HEK293 (cell line): ENCODE measurements around the gene C22orf15.

Experiments
- CTCF ChIA-PET: fragments of 350-600 bp; formaldehyde crosslinking; extraction: SDS; loops from one replicate; lab custom pipeline; 2021; ENCODE audit warnings: antibody characterized with exemption; lab: Yijun Ruan, JAX
- POLR2A ChIA-PET: fragments of 300-600 bp; formaldehyde crosslinking; extraction: SDS; loops from one replicate; lab custom pipeline; 2020; ENCODE audit warnings: antibody characterized with exemption, inconsistent platforms; lab: Yijun Ruan, JAX
- H3K27ac ChIP-seq: fragments of 200-500 bp; sonication (Bioruptor generic); 2 replicates; pipeline ENCODE4 v1.5.1; 2014; ENCODE audit warnings: low read depth, low read length, control low read depth, inconsistent platforms; ENCODE audit errors: extremely low read depth
- H3K36me3 ChIP-seq, 2 experiments: fragments of 200-500 bp in 1 of 2; sonication (Bioruptor generic) in 1 of 2; 1 replicate in 1 of 2; 2 replicates in 1 of 2; pipeline ENCODE4 v1.5.1; 2014 to 2017; ENCODE audit warnings: inconsistent platforms in 2 of 2, low read length in 2 of 2; ENCODE audit not compliant: control insufficient read depth in 2 of 2, insufficient read depth in 1 of 2
- H3K4me1 ChIP-seq: fragments of 200-500 bp; sonication (Bioruptor generic); 2 replicates; pipeline ENCODE4 v1.5.1; 2014; ENCODE audit warnings: mild to moderate bottlenecking, low read length, inconsistent platforms; ENCODE audit not compliant: control insufficient read depth, insufficient read depth
- H3K4me3 ChIP-seq: 2 replicates; pipeline ENCODE4 v1.5.1; 2011; ENCODE audit warnings: low read depth, mild to moderate bottlenecking, control low read depth, low read length, moderate library complexity
- H3K9me3 ChIP-seq: fragments of 200-500 bp; sonication (Bioruptor generic); 2 replicates; pipeline ENCODE4 v1.5.1; 2014; ENCODE audit warnings: low read depth, low read length, inconsistent platforms; ENCODE audit not compliant: control insufficient read depth, insufficient read depth
- GFI1B ChIP-seq: fragments of 450-650 bp; formaldehyde crosslinking; IDR thresholded peaks from 2 replicates; pipeline ENCODE4 v1.5.1; 2016; ENCODE audit warnings: missing biosample characterization, missing genetic modification characterization
- HOXC10 ChIP-seq: sonication (generic); formaldehyde crosslinking; IDR thresholded peaks from 2 replicates; pipeline ENCODE4 v1.8.1; 2023; ENCODE audit warnings: mild to moderate bottlenecking, missing genetic modification reagents
- INSM2 ChIP-seq: fragments of 450-650 bp; formaldehyde crosslinking; IDR thresholded peaks from 2 replicates; pipeline ENCODE4 v1.5.1; 2016; ENCODE audit warnings: missing biosample characterization, missing genetic modification characterization
- KLF1 ChIP-seq: fragments of 450-650 bp; formaldehyde crosslinking; IDR thresholded peaks from 2 replicates; pipeline ENCODE4 v1.5.1; 2016; ENCODE audit warnings: missing biosample characterization, missing genetic modification characterization
- SCRT1 ChIP-seq: fragments of 450-650 bp; formaldehyde crosslinking; IDR thresholded peaks from 2 replicates; pipeline ENCODE4 v1.5.1; 2016; ENCODE audit warnings: missing biosample characterization, missing genetic modification characterization, borderline replicate concordance
- SP2 ChIP-seq: fragments of 450-650 bp; formaldehyde crosslinking; IDR thresholded peaks from 2 replicates; pipeline ENCODE4 v1.5.1; 2016; ENCODE audit warnings: missing biosample characterization, missing genetic modification characterization
- ZNF10 ChIP-seq: fragments of 450-650 bp; formaldehyde crosslinking; IDR thresholded peaks from 2 replicates; pipeline ENCODE4 v1.5.1; 2017; ENCODE audit warnings: missing biosample characterization, missing genetic modification characterization
- ZNF121 ChIP-seq: fragments of 450-650 bp; formaldehyde crosslinking; IDR thresholded peaks from 2 replicates; pipeline ENCODE4 v1.5.1; 2016; ENCODE audit warnings: missing biosample characterization, missing genetic modification characterization
- ZNF133 ChIP-seq: fragments of 450-650 bp; formaldehyde crosslinking; IDR thresholded peaks from 2 replicates; pipeline ENCODE4 v1.5.1; 2016; ENCODE audit warnings: missing biosample characterization, missing genetic modification characterization
- ZNF148 ChIP-seq: fragments of 450-650 bp; formaldehyde crosslinking; IDR thresholded peaks from 2 replicates; pipeline ENCODE4 v1.5.0; 2017; ENCODE audit warnings: missing biosample characterization, missing genetic modification characterization, borderline replicate concordance
- ZNF223 ChIP-seq: fragments of 450-650 bp; formaldehyde crosslinking; IDR thresholded peaks from 2 replicates; pipeline ENCODE4 v1.5.1; 2016; ENCODE audit warnings: missing biosample characterization, missing genetic modification characterization
- ZNF26 ChIP-seq: fragments of 450-650 bp; formaldehyde crosslinking; IDR thresholded peaks from 2 replicates; pipeline ENCODE4 v1.5.1; 2016; ENCODE audit warnings: missing biosample characterization, missing genetic modification characterization
- ZNF362 ChIP-seq: fragments of 450-650 bp; formaldehyde crosslinking; IDR thresholded peaks from 2 replicates; pipeline ENCODE4 v1.5.1; 2016; ENCODE audit warnings: missing biosample characterization, missing genetic modification characterization
- ZNF391 ChIP-seq: fragments of 450-650 bp; formaldehyde crosslinking; IDR thresholded peaks from 2 replicates; pipeline ENCODE4 v1.5.1; 2016; ENCODE audit warnings: low read depth, missing biosample characterization, missing genetic modification characterization, borderline replicate concordance
- ZNF404 ChIP-seq: fragments of 450-650 bp; formaldehyde crosslinking; IDR thresholded peaks from 2 replicates; pipeline ENCODE4 v1.5.1; 2017; ENCODE audit warnings: missing biosample characterization, missing genetic modification characterization
- TF ChIP-seq, protein P1 (sequence below): fragments of 450-650 bp; formaldehyde crosslinking; IDR thresholded peaks from 2 replicates; pipeline ENCODE4 v1.5.1; 2016; ENCODE audit warnings: missing biosample characterization, missing genetic modification characterization
- TF ChIP-seq, protein P2 (sequence below): fragments of 450-650 bp; formaldehyde crosslinking; IDR thresholded peaks from 2 replicates; pipeline ENCODE4 v1.5.1; 2016; ENCODE audit warnings: missing biosample characterization, missing genetic modification characterization

C22orf15 gene

DNA sequence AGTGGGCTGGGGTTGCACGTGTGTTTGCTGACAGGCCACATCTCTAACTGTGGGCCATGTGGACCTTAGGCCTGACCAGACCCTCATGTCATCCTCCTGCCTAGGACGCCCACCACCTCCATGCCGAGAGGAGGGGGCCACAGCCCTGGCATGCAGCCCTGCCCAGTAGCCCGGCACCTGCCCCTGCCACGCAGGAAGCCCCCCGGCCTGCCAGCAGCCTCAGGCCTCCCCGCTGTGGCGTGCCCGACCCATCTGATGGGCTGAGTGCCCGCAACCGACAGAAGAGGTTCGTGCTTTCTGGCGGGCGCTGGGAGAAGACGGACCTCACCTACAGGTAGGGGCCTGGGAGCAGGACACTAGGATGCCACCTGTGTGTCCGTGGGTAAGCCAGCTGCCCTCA is 16.3 kb downstream of the C22orf15 start:
- POLR2A ChIA-PET: no interaction called here

DNA sequence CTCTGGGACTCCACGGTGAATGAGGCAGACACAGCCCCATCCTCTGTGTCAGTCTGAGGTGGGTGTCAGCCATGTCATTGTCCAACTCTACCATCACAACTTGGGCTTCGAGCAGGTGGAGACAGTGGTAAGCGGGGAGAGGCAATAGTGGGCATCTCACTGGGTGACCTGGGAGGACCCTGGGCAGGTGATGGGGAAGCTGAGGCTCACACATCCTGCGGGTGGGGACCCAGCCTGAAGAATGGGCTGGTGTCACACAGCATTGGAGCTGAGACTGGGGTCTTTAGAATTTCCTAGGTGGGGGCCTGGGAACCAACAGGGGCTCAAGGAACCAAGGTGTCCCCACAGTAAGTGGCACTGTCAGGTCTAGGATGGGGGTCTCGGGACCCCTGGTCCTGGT is 16.9 kb downstream of the C22orf15 start:
- no peak for TF ChIP-seq SP2 (tag by site-specific recombination)
- no peak for TF ChIP-seq ZNF121 (tag by site-specific recombination)
- TF ChIP-seq, protein P1, sequence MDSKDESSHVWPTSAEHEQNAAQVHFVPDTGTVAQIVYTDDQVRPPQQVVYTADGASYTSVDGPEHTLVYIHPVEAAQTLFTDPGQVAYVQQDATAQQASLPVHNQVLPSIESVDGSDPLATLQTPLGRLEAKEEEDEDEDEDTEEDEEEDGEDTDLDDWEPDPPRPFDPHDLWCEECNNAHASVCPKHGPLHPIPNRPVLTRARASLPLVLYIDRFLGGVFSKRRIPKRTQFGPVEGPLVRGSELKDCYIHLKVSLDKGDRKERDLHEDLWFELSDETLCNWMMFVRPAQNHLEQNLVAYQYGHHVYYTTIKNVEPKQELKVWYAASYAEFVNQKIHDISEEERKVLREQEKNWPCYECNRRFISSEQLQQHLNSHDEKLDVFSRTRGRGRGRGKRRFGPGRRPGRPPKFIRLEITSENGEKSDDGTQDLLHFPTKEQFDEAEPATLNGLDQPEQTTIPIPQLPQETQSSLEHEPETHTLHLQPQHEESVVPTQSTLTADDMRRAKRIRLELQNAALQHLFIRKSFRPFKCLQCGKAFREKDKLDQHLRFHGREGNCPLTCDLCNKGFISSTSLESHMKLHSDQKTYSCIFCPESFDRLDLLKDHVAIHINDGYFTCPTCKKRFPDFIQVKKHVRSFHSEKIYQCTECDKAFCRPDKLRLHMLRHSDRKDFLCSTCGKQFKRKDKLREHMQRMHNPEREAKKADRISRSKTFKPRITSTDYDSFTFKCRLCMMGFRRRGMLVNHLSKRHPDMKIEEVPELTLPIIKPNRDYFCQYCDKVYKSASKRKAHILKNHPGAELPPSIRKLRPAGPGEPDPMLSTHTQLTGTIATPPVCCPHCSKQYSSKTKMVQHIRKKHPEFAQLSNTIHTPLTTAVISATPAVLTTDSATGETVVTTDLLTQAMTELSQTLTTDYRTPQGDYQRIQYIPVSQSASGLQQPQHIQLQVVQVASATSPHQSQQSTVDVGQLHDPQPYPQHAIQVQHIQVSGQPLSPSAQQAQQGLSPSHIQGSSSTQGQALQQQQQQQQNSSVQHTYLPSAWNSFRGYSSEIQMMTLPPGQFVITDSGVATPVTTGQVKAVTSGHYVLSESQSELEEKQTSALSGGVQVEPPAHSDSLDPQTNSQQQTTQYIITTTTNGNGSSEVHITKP: no peak
- TF ChIP-seq KLF1 (tag by site-specific recombination): no peak
- no peak for TF ChIP-seq GFI1B (tag by site-specific recombination)
- H3K9me3 ChIP-seq: no peaks in the 10 kb centered on the region
- no peaks in the 10 kb centered on the region for H3K36me3 ChIP-seq
- CTCF ChIA-PET: interaction anchor here (0.5 to 0.6 kb wide), 2 partner anchors 19 to 126 kb away, joined by 3 to 4 read pairs; no protein-coding TSS in a partner anchor
- H3K4me1 ChIP-seq: no peaks in the 10 kb centered on the region; the same call in 1 of the 2 replicates
- POLR2A ChIA-PET: no interaction called here
- no peak overlapping the region for H3K27ac ChIP-seq
- no peak overlapping the region for H3K4me3 ChIP-seq

More for the DNA sequence above, 16.3 kb downstream of the C22orf15 start:
- H3K27ac ChIP-seq: no peak overlapping the region
- no peaks in the 10 kb centered on the region for H3K36me3 ChIP-seq
- H3K4me3 ChIP-seq: no peak overlapping the region
- H3K9me3 ChIP-seq: no peaks in the 10 kb centered on the region
- H3K4me1 ChIP-seq: no peaks in the 10 kb centered on the region; the same call in 1 of the 2 replicates
- CTCF ChIA-PET: interaction anchor here (0.7 kb wide), 1 partner anchor 93 kb away, joined by 3 read pairs; no protein-coding TSS in a partner anchor
- TF ChIP-seq ZNF26: no peak
- TF ChIP-seq ZNF362 (tag by site-specific recombination): no peak
- no peak for TF ChIP-seq ZNF148
- TF ChIP-seq ZNF391 (tag by site-specific recombination): no peak
- TF ChIP-seq ZNF223: no peak
- TF ChIP-seq, protein P2, sequence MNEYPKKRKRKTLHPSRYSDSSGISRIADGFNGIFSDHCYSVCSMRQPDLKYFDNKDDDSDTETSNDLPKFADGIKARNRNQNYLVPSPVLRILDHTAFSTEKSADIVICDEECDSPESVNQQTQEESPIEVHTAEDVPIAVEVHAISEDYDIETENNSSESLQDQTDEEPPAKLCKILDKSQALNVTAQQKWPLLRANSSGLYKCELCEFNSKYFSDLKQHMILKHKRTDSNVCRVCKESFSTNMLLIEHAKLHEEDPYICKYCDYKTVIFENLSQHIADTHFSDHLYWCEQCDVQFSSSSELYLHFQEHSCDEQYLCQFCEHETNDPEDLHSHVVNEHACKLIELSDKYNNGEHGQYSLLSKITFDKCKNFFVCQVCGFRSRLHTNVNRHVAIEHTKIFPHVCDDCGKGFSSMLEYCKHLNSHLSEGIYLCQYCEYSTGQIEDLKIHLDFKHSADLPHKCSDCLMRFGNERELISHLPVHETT (tag by site-specific recombination): no peak
- TF ChIP-seq INSM2: no peak
- TF ChIP-seq SCRT1 (tag by site-specific recombination): no peak
- TF ChIP-seq ZNF133 (tag by site-specific recombination): no peak
- TF ChIP-seq ZNF404 (tag by site-specific recombination): no peak
- no peak for TF ChIP-seq HOXC10 (CRISPR knock-in tag)
- TF ChIP-seq ZNF10 (tag by site-specific recombination): no peak
- TF ChIP-seq, all 188 proteins: peak for 0
